Mesenchymal stem cell (in vitro differentiated cells and primary cell): ENCODE data around the gene SIGLEC8.

Experiments
- DNase-seq: peaks from one replicate; pipeline ENCODE4 v3.0.0-alpha.2; 2013
- H2AFZ ChIP-seq: one replicate; pipeline ENCODE4 v1.6.1; 2013; ENCODE audit warnings: low read depth, mild to moderate bottlenecking, control low read depth, inconsistent platforms, low read length, moderate library complexity
- H2AK5ac ChIP-seq: 2 replicates; pipeline ENCODE4 v1.6.1; 2013; ENCODE audit warnings: low read length, moderate library complexity, mild to moderate bottlenecking, inconsistent platforms; ENCODE audit not compliant: severe bottlenecking
- H2BK120ac ChIP-seq: one replicate; pipeline ENCODE4 v1.6.1; 2013; ENCODE audit warnings: low read depth, mild to moderate bottlenecking, inconsistent platforms, low read length, moderate library complexity
- H2BK12ac ChIP-seq, 2 experiments: one replicate each; pipeline ENCODE4 v1.6.1; 2013; ENCODE audit warnings: inconsistent platforms in 2 of 2, low read length in 2 of 2, mild to moderate bottlenecking in 2 of 2, moderate library complexity in 2 of 2, control low read depth in 1 of 2
- H2BK15ac ChIP-seq: one replicate; pipeline ENCODE4 v1.6.1; 2013; ENCODE audit warnings: mild to moderate bottlenecking, low read depth, inconsistent platforms; ENCODE audit not compliant: poor library complexity, severe bottlenecking
- H2BK5ac ChIP-seq: 2 replicates; pipeline ENCODE4 v1.6.1; 2013; ENCODE audit warnings: low read depth, mild to moderate bottlenecking, low read length, control low read depth, inconsistent platforms; ENCODE audit not compliant: poor library complexity, severe bottlenecking
- H3K14ac ChIP-seq, 2 experiments: one replicate each; pipeline ENCODE4 v1.6.1; 2013; ENCODE audit warnings: inconsistent platforms in 2 of 2, low read length in 2 of 2, control low read depth in 1 of 2, mild to moderate bottlenecking in 1 of 2, moderate library complexity in 1 of 2
- H3K18ac ChIP-seq, 2 experiments: one replicate each; pipeline ENCODE4 v1.6.1; 2013; ENCODE audit warnings: inconsistent platforms in 2 of 2, low read length in 2 of 2, control low read depth in 1 of 2, low read depth in 1 of 2, mild to moderate bottlenecking in 1 of 2
- H3K23ac ChIP-seq, 2 experiments: one replicate each; pipeline ENCODE4 v1.6.1; 2013; ENCODE audit warnings: inconsistent platforms in 2 of 2, low read length in 2 of 2, mild to moderate bottlenecking in 2 of 2, moderate library complexity in 2 of 2, control low read depth in 1 of 2
- H3K27ac ChIP-seq: 2 replicates; pipeline ENCODE4 v1.5.1; 2013; ENCODE audit warnings: mild to moderate bottlenecking, moderate library complexity, low read length, control low read depth, inconsistent platforms; ENCODE audit not compliant: poor library complexity, severe bottlenecking
- H3K27me3 ChIP-seq, 2 experiments: 2 replicates each; pipeline versions ENCODE4 v1.6.1 to v1.7.0; 2013; ENCODE audit warnings: low read length in 2 of 2, mild to moderate bottlenecking in 2 of 2, moderate library complexity in 2 of 2, control low read depth in 1 of 2, inconsistent platforms in 1 of 2; ENCODE audit not compliant: control insufficient read depth in 1 of 2, insufficient read depth in 1 of 2
- H3K36me3 ChIP-seq, 2 experiments: 2 replicates each; pipeline versions ENCODE4 v1.6.1 to v1.7.0; 2013; ENCODE audit warnings: low read length in 2 of 2, control low read depth in 1 of 2, inconsistent platforms in 1 of 2, low read depth in 1 of 2, mild to moderate bottlenecking in 1 of 2; ENCODE audit not compliant: insufficient read depth in 2 of 2, control insufficient read depth in 1 of 2
- H3K4ac ChIP-seq, 2 experiments: one replicate each; pipeline ENCODE4 v1.6.1; 2013; ENCODE audit warnings: inconsistent platforms in 2 of 2, low read length in 2 of 2, mild to moderate bottlenecking in 2 of 2, moderate library complexity in 2 of 2, control low read depth in 1 of 2, low read depth in 1 of 2
- H3K4me1 ChIP-seq: 2 replicates; pipeline ENCODE4 v1.6.1; 2013; ENCODE audit warnings: low read depth, low read length, control low read depth; ENCODE audit not compliant: control insufficient read depth, insufficient read depth
- H3K4me2 ChIP-seq: 2 replicates; pipeline ENCODE4 v1.6.1; 2013; ENCODE audit warnings: low read length, mild to moderate bottlenecking, inconsistent platforms; ENCODE audit not compliant: poor library complexity, severe bottlenecking
- H3K4me3 ChIP-seq, 2 experiments: 2 replicates each; pipeline versions ENCODE4 v1.5.1 to v1.7.0; 2013; ENCODE audit warnings: low read length in 2 of 2, mild to moderate bottlenecking in 2 of 2, control low read depth in 1 of 2, low read depth in 1 of 2; ENCODE audit not compliant: insufficient read depth in 1 of 2
- H3K79me1 ChIP-seq: replicated peaks from 2 replicates; pipeline ENCODE4 v1.6.1; 2013; ENCODE audit warnings: mild to moderate bottlenecking, control low read depth, low read length, inconsistent platforms; ENCODE audit not compliant: poor library complexity, severe bottlenecking
- H3K9ac ChIP-seq: 2 replicates; pipeline ENCODE4 v1.7.0; 2013; ENCODE audit warnings: mild to moderate bottlenecking, low read length, moderate library complexity
- H3K9me3 ChIP-seq: 2 replicates; pipeline ENCODE4 v1.7.0; 2013; ENCODE audit warnings: mild to moderate bottlenecking, low read length; ENCODE audit not compliant: control insufficient read depth
- H4K8ac ChIP-seq: one replicate; pipeline ENCODE4 v1.6.1; 2013; ENCODE audit warnings: inconsistent platforms, mild to moderate bottlenecking, low read length, moderate library complexity
- H4K91ac ChIP-seq: one replicate; pipeline ENCODE4 v1.6.1; 2013; ENCODE audit warnings: mild to moderate bottlenecking, low read length, inconsistent platforms
- WGBS: methylation state at CpG from one replicate; pipeline ENCODE4 v1.1.7; 2013; ENCODE audit warnings: mixed read lengths; 5-methylcytosine and 5-hydroxymethylcytosine counted together

The SIGLEC8 gene

GRCh38 chr19:51479531-51480331 is 21.5 kb upstream of the SIGLEC8 start:
- no peak overlapping the region for H3K14ac ChIP-seq
- H2AFZ ChIP-seq, result no peak overlapping the region
- H3K79me1 ChIP-seq, result no peaks in the 10 kb centered on the region
- no peak for DNase-seq
- H2AK5ac ChIP-seq, result no peak overlapping the region
- no peak overlapping the region for H3K27ac ChIP-seq
- no peak overlapping the region for H2BK120ac ChIP-seq
- H3K18ac ChIP-seq, result no peak overlapping the region
- no peak overlapping the region for H4K8ac ChIP-seq
- H2BK5ac ChIP-seq, result no peak overlapping the region
- no peak overlapping the region for H3K4me3 ChIP-seq
- H2BK15ac ChIP-seq, result no peak overlapping the region
- WGBS, result 81% methylated on average over 12 of the region's 12 CpGs
- no peaks in the 10 kb centered on the region for H3K36me3 ChIP-seq
- no peak overlapping the region for H3K4ac ChIP-seq
- H3K4me1 ChIP-seq, result no peaks in the 10 kb centered on the region
- no peak overlapping the region for H3K9ac ChIP-seq
- H2BK12ac ChIP-seq, result no peak overlapping the region
- no peak overlapping the region for H4K91ac ChIP-seq
- H3K27me3 ChIP-seq, result peaks cover 0 to 11% of the 10 kb centered on the region in 2 experiments
- no peak overlapping the region for H3K4me2 ChIP-seq
- H3K9me3 ChIP-seq, result no peaks in the 10 kb centered on the region
- no peak overlapping the region for H3K23ac ChIP-seq

GRCh38 chr19:51478381-51479234 is 20.4 kb upstream of the SIGLEC8 start, which contains the start of gene CEACAM18:
Gene CEACAM18 (plus strand): TSS chr19:51478539.
- Histone ChIP-seq H3K27ac (no peak within 1 kb of the TSS), H3K4me3 (no peak within 1 kb of the TSS), H3K27me3 (peaks cover 0 to 21% of the 10 kb centered on the region in 2 experiments), H3K36me3 (no peaks in the 10 kb centered on the region), H3K9ac (no peak within 1 kb of the TSS), H3K23ac (no peak within 1 kb of the TSS), H3K79me1 (no peaks in the 10 kb centered on the region), H3K14ac (no peak within 1 kb of the TSS), H3K18ac (no peak within 1 kb of the TSS), H2BK12ac (no peak within 1 kb of the TSS), H2BK5ac (no peak within 1 kb of the TSS), H3K9me3 (no peaks in the 10 kb centered on the region), H4K8ac (no peak within 1 kb of the TSS), H2BK15ac (no peak within 1 kb of the TSS), H4K91ac (no peak within 1 kb of the TSS), H2AFZ (no peak within 1 kb of the TSS), H3K4ac (no peak within 1 kb of the TSS), H2BK120ac (no peak within 1 kb of the TSS), H3K4me2 (no peak within 1 kb of the TSS), H3K4me1 (no peaks in the 10 kb centered on the region), H2AK5ac (no peak within 1 kb of the TSS)
- no peak for DNase-seq
- 63% methylated on average over 16 of the region's 17 CpGs for WGBS

GRCh38 chr19:51477344-51477743 is 19.1 kb upstream of the SIGLEC8 start:
- Histone ChIP-seq H4K8ac (no peak overlapping the region), H3K18ac (no peak overlapping the region), H3K4me1 (no peaks in the 10 kb centered on the region), H2AFZ (no peak overlapping the region), H3K9me3 (no peaks in the 10 kb centered on the region), H4K91ac (no peak overlapping the region), H3K23ac (no peak overlapping the region), H3K36me3 (no peaks in the 10 kb centered on the region), H3K4me3 (no peak overlapping the region), H2AK5ac (no peak overlapping the region), H3K14ac (no peak overlapping the region), H2BK12ac (no peak overlapping the region), H2BK120ac (no peak overlapping the region), H3K4me2 (no peak overlapping the region), H3K4ac (no peak overlapping the region), H3K27ac (no peak overlapping the region), H3K9ac (no peak overlapping the region), H3K79me1 (no peaks in the 10 kb centered on the region), H2BK15ac (no peak overlapping the region), H3K27me3 (peaks cover 0 to 23% of the 10 kb centered on the region in 2 experiments), H2BK5ac (no peak overlapping the region)
- DNase-seq, result no peak
- 46% methylated on average over 5 of the region's 5 CpGs for WGBS

GRCh38 chr19:51476164-51476563 is 17.9 kb upstream of the SIGLEC8 start:
- no peaks in the 10 kb centered on the region for H3K36me3 ChIP-seq
- no peak overlapping the region for H4K8ac ChIP-seq
- H3K23ac ChIP-seq, result no peak overlapping the region
- H2BK12ac ChIP-seq, result no peak overlapping the region
- no peak overlapping the region for H2AK5ac ChIP-seq
- no peak overlapping the region for H4K91ac ChIP-seq
- H2BK120ac ChIP-seq, result no peak overlapping the region
- WGBS, result 90% methylated on average over 3 of the region's 3 CpGs
- H2AFZ ChIP-seq, result no peak overlapping the region
- H2BK15ac ChIP-seq, result no peak overlapping the region
- no peak overlapping the region for H3K14ac ChIP-seq
- H3K27ac ChIP-seq, result no peak overlapping the region
- no peaks in the 10 kb centered on the region for H3K79me1 ChIP-seq
- no peak overlapping the region for H3K4me3 ChIP-seq
- no peak overlapping the region for H3K4me2 ChIP-seq
- no peak overlapping the region for H2BK5ac ChIP-seq
- peaks cover 0 to 22% of the 10 kb centered on the region in 2 experiments for H3K27me3 ChIP-seq
- H3K9me3 ChIP-seq, result no peaks in the 10 kb centered on the region
- no peak for DNase-seq
- H3K9ac ChIP-seq, result no peak overlapping the region
- H3K4me1 ChIP-seq, result no peaks in the 10 kb centered on the region
- H3K18ac ChIP-seq, result no peak overlapping the region
- H3K4ac ChIP-seq, result no peak overlapping the region
